RWPE2 (cell line): Measurements from ENCODE around the gene AKT1S1.

Experiments
- ATAC-seq: fragments of 200-7000 bp; cut with Tn5 transposase; 3 replicates; pipeline ENCODE4 v1.9.1; 2021; ENCODE audit warnings: low read depth
- DNase-seq: peaks from one replicate; pipeline ENCODE4 v3.0.0-alpha.2; 2020; ENCODE audit warnings: low spot score
- H3K27ac ChIP-seq: fragments of 450-650 bp; 2 replicates; pipeline ENCODE4 v1.5.1; 2017; ENCODE audit warnings: mild to moderate bottlenecking; ENCODE audit not compliant: poor library complexity, severe bottlenecking
- H3K27me3 ChIP-seq: fragments of 250-450 bp; sonication (Bioruptor Pico); 2 replicates; pipeline ENCODE4 v1.5.1; 2021; ENCODE audit warnings: mild to moderate bottlenecking, moderate library complexity; ENCODE audit not compliant: insufficient read depth, poor library complexity, severe bottlenecking
- H3K36me3 ChIP-seq: fragments of 250-450 bp; sonication (Bioruptor Pico); 2 replicates; pipeline ENCODE4 v1.5.1; 2020; ENCODE audit warnings: low read depth, mild to moderate bottlenecking, moderate library complexity
- H3K4me1 ChIP-seq: fragments of 250-450 bp; sonication (Bioruptor Pico); 2 replicates; pipeline ENCODE4 v1.5.1; 2021; ENCODE audit warnings: mild to moderate bottlenecking, moderate library complexity; ENCODE audit not compliant: insufficient read depth, poor library complexity, severe bottlenecking
- H3K4me3 ChIP-seq: fragments of 250-450 bp; sonication (Bioruptor Pico); 2 replicates; pipeline ENCODE4 v1.5.1; 2021; ENCODE audit warnings: mild to moderate bottlenecking, moderate library complexity; ENCODE audit not compliant: severe bottlenecking
- H3K9me3 ChIP-seq: fragments of 250-450 bp; sonication (Bioruptor Pico); 2 replicates; pipeline ENCODE4 v1.5.1; 2021; ENCODE audit warnings: mild to moderate bottlenecking, moderate library complexity; ENCODE audit not compliant: severe bottlenecking
- TF ChIP-seq, protein P1 (sequence below): fragments of 450-650 bp; IDR thresholded peaks from one replicate; pipeline ENCODE4 v1.5.1; 2017; ENCODE audit warnings: mild to moderate bottlenecking, moderate library complexity; ENCODE audit not compliant: poor library complexity, severe bottlenecking

The AKT1S1 gene

DNA sequence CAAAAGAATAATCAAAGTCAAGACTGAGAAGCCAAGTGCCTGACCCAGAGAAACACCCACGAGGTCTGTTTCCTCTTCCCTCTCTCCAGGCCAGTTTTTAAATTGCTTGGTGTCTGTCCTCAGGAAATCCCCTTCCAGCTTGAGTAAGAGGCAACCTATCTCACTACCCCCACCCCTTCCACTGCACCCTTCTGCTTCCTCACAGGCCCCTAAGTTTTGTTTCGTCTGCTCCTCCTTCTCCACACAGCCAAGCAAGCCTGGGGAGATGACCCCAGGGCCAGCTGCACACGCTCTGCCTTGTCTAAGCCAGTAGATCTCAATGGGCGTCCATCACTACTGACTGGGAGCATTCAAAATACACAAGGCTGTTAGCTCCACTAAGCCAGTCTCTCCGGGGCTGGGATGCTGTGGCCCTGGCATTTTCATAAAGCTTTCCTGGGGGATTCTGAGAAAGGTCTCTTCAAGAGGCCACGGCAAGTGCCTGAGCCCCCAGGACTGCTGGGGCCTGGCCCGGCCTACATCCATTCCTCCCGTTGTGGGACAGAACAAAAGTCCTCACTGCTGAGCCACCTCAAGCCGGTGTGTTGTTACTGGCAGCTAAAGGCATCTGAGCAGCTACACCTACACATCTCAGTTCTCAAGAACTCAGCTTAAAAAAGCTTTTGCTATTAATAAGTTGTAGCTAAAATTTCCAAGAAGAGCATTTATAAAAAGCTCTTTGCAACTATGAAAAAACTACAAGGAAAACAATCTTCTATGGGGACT, 34.4 kb upstream of the AKT1S1 start:
- TF ChIP-seq, protein P1, sequence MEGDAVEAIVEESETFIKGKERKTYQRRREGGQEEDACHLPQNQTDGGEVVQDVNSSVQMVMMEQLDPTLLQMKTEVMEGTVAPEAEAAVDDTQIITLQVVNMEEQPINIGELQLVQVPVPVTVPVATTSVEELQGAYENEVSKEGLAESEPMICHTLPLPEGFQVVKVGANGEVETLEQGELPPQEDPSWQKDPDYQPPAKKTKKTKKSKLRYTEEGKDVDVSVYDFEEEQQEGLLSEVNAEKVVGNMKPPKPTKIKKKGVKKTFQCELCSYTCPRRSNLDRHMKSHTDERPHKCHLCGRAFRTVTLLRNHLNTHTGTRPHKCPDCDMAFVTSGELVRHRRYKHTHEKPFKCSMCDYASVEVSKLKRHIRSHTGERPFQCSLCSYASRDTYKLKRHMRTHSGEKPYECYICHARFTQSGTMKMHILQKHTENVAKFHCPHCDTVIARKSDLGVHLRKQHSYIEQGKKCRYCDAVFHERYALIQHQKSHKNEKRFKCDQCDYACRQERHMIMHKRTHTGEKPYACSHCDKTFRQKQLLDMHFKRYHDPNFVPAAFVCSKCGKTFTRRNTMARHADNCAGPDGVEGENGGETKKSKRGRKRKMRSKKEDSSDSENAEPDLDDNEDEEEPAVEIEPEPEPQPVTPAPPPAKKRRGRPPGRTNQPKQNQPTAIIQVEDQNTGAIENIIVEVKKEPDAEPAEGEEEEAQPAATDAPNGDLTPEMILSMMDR, result no peak
- Histone ChIP-seq H3K36me3 (peaks cover 56% of the 10 kb centered on the region), H3K9me3 (no peaks in the 10 kb centered on the region), H3K27me3 (no peaks in the 10 kb centered on the region), H3K27ac (no peak overlapping the region), H3K4me3 (no peak overlapping the region), H3K4me1 (no peaks in the 10 kb centered on the region)
- DNase-seq (no peak), ATAC-seq (no peak)

DNA sequence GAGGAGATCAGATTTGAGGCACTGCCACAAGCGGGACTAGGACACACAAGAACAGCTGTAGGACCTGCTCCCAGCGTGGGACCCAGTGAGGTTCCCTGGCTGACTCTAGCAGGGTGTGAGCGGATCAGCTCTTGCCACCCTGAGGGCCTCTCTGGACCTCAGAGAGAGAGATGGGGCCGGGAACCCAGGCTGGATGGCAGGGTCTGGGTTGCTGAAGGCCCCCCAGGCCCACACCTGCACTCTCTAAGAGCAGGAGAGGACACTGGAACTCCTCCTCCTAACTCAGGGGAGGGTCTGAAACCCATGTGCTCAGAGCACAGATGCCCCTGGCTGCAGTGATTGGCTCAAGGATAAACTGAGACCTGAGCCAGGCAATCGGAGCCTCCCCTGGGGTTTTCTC, 33.0 kb upstream of the AKT1S1 start:
- H3K9me3 ChIP-seq, result no peaks in the 10 kb centered on the region
- H3K4me1 ChIP-seq, result no peaks in the 10 kb centered on the region
- ATAC-seq, result no peak
- H3K27me3 ChIP-seq, result no peaks in the 10 kb centered on the region
- no peak overlapping the region for H3K27ac ChIP-seq
- no peak for DNase-seq
- H3K4me3 ChIP-seq, result no peak overlapping the region
- peaks cover 49% of the 10 kb centered on the region for H3K36me3 ChIP-seq
- TF ChIP-seq, protein P1, result no peak

DNA sequence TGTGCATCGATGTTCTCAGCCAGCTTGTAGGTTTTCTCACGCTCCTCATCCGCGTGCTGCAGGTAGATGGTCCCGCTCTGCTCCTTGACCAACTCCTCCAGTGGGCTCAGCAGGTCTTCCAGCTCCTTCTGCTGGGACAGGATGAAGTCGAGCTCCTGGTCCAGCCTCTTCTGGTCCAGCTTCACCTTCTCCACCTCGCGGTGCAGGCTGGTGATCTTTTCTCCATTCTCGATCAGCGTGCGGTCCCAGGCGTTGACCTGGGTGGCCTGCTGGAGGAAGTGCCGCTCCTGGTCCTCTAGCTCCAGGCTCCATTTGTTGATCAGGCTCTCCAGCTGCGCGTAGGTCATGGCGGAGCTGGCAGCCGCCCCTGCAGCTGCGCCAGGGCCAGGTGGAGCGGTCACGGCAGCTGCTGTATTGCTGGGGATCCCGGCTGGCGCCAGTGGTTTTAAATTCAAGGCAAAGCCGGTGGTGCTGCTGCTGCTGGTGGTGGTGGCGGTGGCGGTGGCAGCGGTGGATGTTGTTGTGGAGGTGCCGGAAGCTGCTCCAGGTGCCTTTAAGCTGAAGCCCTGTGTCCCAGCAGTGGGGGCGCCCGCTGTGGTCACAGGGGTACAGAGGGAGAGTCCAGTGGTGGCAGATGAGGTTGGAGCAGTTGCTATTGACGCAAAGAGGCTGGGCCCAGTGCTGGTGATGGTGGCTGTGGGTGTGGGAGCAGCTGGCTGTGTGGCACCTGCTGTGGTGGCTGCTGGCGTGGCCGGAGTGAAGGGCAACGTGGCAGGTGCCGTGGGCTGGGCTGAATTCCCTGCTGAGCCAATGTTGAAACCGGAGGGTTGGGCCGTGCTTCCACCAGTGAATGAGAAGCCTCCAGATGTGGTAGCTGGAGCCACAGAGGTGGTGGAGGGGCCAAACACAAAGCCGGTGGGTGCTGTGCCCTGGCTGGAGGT, 31.6 kb upstream of the AKT1S1 start:
- Histone ChIP-seq H3K27ac (no peak overlapping the region), H3K4me3 (no peak overlapping the region), H3K9me3 (no peaks in the 10 kb centered on the region), H3K36me3 (peaks cover 45% of the 10 kb centered on the region), H3K27me3 (no peaks in the 10 kb centered on the region), H3K4me1 (no peaks in the 10 kb centered on the region)
- no peak for ATAC-seq
- TF ChIP-seq, protein P1, result no peak
- no peak for DNase-seq

DNA sequence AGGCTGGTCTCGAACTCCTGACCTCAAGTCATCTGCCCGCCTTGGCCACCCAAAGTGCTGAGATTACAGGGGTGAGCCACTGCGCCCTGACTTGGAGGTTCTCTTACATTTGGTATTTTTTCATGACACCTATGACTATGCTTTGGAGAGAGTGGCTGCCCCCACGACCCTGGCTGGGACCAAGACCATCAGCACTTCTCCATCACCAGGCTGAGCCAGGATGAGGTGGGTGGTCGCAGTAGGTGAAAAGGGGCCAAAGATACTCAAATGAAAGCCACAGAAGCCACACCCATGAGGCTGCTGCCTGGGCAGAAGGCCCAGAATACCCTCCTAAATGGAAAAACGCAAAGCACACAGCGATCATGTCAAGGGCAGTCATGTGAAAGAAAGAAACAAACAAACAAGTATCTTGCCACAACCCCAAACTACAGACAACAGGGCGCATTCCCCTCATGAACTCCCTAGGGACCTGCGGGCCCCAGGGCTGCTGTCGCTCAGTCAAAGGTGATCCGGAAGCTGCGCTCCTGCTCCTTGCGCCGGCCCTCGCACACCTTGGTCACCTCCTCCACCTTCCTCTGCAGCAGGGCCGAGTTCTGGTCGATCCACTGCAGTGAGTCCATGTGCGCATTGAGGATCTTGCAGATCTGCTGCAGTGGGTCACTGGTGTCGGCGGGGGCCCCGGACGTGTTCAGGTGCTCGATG, 30.7 kb upstream of the AKT1S1 start:
- H3K27ac ChIP-seq, result no peak overlapping the region
- ATAC-seq (no peak), DNase-seq (peak; percentile 29)
- TF ChIP-seq, protein P1, result no peak
- peaks cover 39% of the 10 kb centered on the region for H3K36me3 ChIP-seq
- no peak overlapping the region for H3K4me3 ChIP-seq
- H3K27me3 ChIP-seq, result no peaks in the 10 kb centered on the region
- H3K9me3 ChIP-seq, result no peaks in the 10 kb centered on the region
- H3K4me1 ChIP-seq, result no peaks in the 10 kb centered on the region
